Measurements from ENCODE around the gene MYRF.

The MYRF gene

GRCh38 chr11:61787928-61788491 lies 35.6 kb downstream of the MYRF start:
- H3K27ac ChIP-seq = no peak overlapping the region
- no peak for TF ChIP-seq CTCF (IDR thresholded peaks at IDR 0.05)
- no peak for DNase-seq (ENCODE audit: low spot score)
- H3K4me3 ChIP-seq = no peak overlapping the region

- DNase-seq (ENCODE audit: low spot score) = no peak
- Histone ChIP-seq H3K4me3 (peak overlapping the region; percentile 89), H3K27ac (peak overlapping the region; percentile 94)
- no peak for TF ChIP-seq CTCF (IDR thresholded peaks at IDR 0.05)
These were observed 39.4 kb downstream of the MYRF start for GRCh38 chr11:61791737-61792309.

GRCh38 chr11:61792310-61793082 lies 40.1 kb downstream of the MYRF start, which contains the start of the genes FEN1 and TMEM258:
Gene FEN1 (plus strand): TSS chr11:61792911. CDS start chr11:61795362, 2,451 bp downstream.
Gene TMEM258 (minus strand): TSS chr11:61792599. CDS start chr11:61792558, 41 bp downstream.
- Histone ChIP-seq H3K27ac (peak within 1 kb of the TSS; percentile 94), H3K4me3 (peak within 1 kb of the TSS; percentile 89)
- TF ChIP-seq CTCF (IDR thresholded peaks at IDR 0.05) = no peak
- DNase-seq (ENCODE audit: low spot score) = peak; percentile 94

- TF ChIP-seq CTCF (IDR thresholded peaks at IDR 0.05) = no peak
- Histone ChIP-seq H3K4me3 (peak overlapping the region; percentile 89), H3K27ac (peak overlapping the region; percentile 94)
- no peak for DNase-seq (ENCODE audit: low spot score)
These were observed 40.8 kb downstream of the MYRF start for GRCh38 chr11:61793083-61793828.

- no peak for TF ChIP-seq CTCF (IDR thresholded peaks at IDR 0.05)
- peak overlapping the region; percentile 89 for H3K4me3 ChIP-seq
- no peak overlapping the region for H3K27ac ChIP-seq
- no peak for DNase-seq (ENCODE audit: low spot score)
These were observed 41.4 kb downstream of the MYRF start for GRCh38 chr11:61793829-61794204.

GRCh38 chr11:61794579-61794978 lies 42.1 kb downstream of the MYRF start:
- no peak overlapping the region for H3K4me3 ChIP-seq
- DNase-seq (ENCODE audit: low spot score) = no peak
- H3K27ac ChIP-seq = no peak overlapping the region
- TF ChIP-seq CTCF (IDR thresholded peaks at IDR 0.05) = no peak
